GM19099 (cell line): Measurements from ENCODE around the gene KIRREL1.

Experiments used
- POLR2A ChIP-seq: IDR thresholded peaks from 3 replicates; pipeline ENCODE4 v1.6.1; 2011; ENCODE audit warnings: low read depth; ENCODE audit not compliant: insufficient read length; ENCODE audit errors: extremely low read depth

The KIRREL1 gene

DNA sequence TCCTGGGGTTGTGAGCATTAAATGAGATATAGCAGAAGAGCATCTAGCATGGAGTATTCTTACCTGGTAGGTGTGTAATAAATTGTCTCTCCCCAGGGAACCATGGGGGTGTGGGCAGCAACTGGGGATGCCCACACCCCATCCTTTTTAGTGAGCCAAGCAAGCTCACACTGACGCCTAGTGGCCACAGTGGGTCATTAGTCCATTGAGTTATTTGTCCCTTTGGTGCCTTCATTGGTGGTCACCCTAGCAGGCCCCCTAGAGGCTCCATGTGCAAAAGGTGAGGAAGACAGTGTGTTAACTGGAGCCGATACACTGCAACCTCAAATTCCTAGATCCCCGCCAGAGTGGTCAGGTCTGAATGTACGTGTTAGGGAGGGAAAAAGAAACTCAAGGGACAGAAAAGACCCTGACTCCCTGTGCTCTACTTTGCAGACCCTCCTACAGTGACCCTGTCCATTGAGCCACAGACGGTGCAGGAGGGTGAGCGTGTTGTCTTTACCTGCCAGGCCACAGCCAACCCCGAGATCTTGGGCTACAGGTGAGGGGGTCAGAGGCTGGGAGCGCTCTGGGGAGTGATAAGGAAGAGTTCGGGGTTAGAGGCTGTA is 94.0 kb downstream of the KIRREL1 start:
- TF ChIP-seq POLR2A = no peak

DNA sequence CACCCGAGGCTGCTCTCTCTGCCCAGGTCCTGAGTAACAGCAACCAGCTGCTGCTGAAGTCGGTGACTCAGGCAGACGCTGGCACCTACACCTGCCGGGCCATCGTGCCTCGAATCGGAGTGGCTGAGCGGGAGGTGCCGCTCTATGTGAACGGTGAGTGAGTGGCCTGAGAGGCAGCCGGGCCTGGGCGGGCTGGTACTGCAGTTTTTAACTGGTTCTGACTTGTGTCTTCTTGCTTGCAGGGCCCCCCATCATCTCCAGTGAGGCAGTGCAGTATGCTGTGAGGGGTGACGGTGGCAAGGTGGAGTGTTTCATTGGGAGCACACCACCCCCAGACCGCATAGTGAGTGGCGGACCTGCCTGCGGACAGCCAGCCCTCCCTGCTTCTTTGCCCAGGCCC is 96.0 kb downstream of the KIRREL1 start:
- no peak for TF ChIP-seq POLR2A

DNA sequence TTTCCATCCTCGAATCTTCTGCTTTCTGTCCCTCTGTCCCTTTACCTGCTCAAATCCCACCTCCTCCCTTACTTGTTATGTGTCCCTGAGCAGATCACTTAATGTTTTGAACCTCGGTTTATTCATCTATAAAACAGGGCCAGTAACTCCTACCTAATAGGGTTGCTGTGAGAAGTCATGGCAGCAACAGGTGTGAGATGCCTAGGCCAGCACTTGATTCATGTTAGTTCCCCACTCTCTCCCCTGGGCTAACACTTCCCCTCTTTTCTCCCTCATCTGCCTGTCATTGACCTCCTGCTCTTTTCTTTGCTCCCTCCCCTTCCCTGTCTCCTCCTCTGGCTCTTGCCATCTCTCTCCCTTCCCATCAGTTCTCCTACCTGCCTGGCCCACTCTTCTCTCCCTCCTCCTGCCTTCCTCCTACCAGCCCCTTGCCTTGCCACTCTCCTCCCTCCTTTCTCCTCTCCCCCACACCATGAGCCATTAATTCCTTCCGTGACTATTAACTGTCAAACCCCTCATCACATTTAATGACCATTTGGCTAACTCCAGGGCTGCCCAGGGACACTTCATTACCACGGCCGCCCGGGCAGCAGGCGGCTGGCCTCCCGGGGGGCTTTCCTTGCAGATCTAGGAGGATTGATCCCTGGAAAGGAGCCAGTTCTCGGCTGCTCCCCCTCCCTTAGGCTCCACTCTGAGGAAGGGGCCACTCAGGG is 96.6 kb downstream of the KIRREL1 start:
- TF ChIP-seq POLR2A = no peak

DNA sequence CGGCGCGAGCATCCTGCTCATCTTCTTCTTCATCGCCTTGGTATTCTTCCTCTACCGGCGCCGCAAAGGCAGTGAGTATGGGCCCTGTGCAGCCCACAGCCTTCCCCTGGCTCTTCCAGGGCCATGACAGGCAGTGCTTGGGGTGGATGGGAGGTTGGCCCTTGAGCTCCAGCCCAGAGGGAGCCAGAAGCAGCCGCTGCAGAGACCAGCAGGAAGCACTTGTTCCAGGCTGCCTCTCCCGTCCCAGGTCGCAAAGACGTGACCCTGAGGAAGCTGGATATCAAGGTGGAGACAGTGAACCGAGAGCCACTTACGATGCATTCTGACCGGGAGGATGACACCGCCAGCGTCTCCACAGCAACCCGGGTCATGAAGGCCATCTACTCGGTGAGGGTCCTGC is 99.9 kb downstream of the KIRREL1 start:
- no peak for TF ChIP-seq POLR2A

DNA sequence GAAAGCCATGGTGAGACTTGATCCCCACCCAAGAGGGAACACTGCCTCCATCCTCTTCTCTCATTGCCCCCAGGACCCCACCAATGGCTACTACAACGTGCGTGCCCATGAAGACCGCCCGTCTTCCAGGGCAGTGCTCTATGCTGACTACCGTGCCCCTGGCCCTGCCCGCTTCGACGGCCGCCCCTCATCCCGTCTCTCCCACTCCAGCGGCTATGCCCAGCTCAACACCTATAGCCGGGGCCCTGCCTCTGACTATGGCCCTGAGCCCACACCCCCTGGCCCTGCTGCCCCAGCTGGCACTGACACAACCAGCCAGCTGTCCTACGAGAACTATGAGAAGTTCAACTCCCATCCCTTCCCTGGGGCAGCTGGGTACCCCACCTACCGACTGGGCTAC is 101.1 kb downstream of the KIRREL1 start:
- TF ChIP-seq POLR2A = no peak

DNA sequence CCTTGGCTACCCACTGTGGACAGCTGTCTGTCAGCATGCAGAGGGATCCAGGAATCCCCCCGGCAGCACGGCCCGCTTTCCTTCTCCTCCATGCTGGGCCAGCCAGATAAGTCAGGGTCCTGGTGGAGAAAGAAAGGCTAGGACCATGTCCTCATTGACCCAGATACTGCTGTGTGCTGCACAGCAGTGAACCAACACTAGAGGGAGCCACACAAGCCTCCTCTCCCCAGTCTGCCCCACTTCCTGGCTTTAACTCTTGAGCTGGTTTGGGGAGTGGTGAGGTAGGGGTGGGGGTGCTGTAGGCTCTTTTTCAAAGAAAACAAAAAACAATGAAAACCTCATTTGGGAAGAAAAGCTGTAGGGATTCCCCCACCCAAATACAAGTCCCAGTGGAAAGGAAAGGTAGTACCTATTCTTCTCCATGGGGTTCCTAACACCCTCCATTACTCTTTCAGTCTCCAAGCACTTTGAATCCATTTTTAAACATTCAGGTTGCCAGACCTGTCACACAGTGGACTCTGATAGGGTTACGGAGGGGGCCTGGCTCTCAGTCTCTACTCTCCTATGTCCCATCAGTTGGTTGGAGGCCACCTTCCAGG is 102.4 kb downstream of the KIRREL1 start:
- no peak for TF ChIP-seq POLR2A

DNA sequence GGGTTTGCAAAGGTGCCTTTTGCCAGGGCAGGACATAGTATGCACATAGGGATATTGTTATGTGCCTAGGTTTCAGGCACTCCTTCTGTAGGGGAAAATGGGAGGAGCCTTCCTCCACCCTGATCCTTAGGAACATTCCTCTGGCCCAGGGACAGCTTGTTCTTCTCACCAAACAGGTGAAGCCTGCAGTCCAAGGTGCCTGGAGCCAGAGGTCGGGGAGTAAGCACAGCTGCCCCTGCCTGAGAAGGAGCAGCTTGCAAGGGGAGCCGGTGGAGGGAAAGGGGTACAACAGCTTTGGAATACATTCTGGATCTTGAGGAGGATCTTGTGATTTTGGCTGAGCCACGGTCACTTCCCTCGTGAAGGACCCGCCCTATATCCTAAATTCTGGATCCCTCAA is 104.8 kb downstream of the KIRREL1 start:
- TF ChIP-seq POLR2A = no peak

DNA sequence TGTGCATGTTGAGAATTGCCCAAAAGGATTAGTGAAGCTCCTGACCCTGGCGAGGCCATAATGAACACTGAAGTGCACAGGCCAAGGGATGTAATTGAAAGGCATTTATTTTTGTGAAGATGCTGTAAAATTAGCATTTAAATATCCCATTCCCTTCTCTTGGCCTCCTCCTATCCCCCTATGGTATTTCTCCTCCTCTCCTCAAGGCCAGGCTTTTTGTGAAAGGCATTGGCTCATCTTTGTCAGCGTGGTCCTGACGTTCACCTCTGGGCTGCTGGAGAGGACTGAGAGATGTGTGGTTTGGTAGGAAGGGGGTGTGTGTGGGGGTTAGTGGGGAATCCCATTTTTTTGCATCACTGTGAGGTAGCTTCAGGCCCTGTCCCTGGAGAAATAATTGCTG is 105.7 kb downstream of the KIRREL1 start:
- TF ChIP-seq POLR2A = no peak

DNA sequence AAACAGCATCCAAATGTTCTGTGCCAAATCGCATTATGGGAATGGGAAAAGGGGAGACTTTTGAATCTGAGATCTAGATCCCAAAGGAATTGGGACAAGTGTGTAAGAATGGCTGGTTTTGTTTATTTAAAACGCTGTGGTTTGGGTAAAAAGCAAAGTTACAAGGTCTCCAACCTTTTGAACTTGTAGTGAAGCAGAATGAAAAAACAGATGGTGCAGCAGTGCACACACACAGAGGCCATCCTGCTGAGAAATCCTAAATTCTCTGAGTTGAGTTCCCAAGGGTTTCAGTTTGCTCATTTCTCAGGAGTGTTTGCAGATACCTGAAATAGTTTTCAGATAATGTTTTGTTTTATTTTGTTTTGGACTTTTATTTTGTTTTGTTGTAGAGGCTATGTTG is 107.1 kb downstream of the KIRREL1 start:
- TF ChIP-seq POLR2A = no peak

DNA sequence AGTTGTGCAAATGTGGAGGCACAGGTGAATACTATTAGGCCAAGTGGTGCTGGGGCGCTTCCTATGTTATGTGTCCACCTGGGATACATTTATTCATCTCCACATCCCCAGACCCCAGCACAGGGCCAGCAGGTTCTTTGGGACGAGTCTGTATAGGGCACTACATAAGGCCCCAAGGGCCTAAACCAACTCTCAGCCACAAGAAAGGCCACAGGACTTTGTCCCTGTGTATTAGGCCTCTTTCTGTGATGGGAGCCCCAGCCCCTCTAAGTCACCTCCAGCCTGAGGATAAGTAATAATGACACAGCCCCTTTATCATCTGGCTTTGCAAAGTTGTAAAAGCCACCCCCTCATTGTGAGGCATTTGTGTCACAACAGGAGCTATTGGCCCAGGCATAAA is 108.0 kb downstream of the KIRREL1 start:
- no peak for TF ChIP-seq POLR2A

DNA sequence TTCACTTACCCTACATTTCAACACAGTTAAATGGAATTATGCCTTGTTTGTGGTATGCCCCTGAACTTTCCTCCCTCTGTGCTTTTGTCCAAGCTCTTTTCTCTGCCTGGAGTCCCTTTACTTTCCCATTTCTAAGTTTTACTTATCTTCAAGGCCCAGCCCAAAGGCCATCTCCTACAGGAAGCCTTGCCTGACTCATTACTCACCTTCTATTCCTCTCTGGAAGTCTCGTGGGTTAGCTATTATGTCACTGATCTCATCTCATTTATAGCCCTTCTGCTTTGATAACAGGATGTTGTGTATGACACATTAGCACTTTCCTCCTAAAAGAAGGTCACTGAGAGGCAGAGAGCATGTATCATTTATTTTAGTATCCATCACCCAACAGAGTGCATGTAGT is 108.5 kb downstream of the KIRREL1 start:
- no peak for TF ChIP-seq POLR2A

DNA sequence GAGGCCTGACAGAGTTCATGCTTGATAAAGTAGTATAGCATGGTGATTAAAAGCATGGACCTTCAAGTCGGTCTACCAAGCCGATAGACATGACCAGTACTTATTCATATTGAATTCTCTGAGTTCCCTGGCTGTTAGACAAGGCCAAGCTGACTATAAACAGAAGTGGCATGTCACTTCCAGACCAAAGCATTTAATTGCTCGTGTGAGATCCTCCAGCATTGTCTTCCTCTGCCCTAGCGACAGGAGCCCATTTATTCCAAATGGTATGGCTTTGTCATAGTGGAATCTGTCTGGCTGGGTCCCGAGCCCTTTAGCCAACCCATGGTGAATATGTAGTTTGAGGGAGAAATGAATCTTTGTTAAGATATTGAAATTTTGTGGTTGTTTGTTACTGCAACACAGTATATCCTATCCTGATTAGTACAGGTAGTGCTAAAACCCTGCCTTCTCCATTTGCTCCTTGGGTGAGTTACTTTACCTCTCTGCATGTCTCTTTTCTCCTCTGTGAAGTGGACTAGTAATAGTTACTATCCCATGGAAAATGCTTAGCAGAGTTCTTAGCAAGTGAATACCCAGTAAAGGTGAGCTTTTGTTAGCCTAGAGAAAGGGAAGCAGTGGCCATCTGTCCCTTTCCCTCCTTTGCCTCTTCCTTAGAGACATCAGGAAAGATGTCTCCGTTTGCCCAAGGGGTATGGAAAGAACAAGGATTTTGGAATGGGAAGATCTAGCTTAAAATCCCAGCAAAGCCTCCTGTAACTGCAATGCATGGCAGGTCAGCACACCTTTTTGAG is 109.6 kb downstream of the KIRREL1 start:
- TF ChIP-seq POLR2A = no peak

DNA sequence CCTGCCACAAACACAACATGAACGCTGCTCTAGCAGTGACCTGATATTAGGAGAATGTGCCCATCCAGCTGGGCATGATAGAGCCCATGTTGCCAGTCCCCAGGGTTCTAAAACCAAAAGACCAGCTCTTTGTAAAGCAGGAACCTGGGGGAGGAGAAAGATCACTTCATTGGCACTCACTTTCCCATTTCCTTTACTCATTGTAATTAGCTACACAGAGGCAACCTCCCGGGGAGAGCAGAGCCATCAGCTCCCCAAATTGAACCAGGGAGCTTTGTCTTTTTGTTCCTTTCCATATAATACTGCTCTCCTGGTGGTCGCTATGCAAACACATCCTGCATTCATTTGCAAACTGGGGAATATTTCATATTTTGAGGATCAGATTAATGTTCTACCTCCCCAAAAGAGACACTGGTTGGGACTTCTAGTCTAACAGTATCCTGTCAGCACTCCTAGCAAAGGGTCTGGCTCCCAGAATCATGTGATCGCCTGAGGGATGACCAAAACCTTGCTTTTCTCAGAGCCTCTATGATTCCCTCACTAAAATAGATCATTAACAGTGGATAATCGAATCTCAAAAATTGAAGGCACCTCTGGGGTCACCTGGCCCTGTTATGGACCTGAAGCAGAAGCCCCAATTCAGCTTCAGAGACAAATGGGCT is 110.5 kb downstream of the KIRREL1 start:
- no peak for TF ChIP-seq POLR2A

DNA sequence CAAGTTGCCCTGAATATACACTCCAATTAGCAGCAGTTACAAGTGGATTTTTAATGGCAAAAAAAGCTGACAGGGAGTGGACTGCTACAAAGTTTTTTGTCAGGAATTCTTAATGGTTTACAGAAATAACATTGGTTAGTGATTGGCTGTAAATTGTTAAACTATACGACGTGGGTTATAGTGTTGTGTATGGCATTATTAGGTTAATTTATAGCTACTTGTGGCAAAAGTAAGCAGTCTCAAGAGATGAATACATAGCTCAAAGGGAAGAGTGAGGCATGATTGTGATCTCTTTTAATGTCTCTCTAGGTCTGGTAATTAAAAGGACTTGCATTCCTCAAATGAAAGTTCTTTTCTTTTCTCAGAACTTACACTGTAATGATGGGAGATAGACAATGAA is 111.4 kb downstream of the KIRREL1 start:
- TF ChIP-seq POLR2A = no peak
